Panc1 (cell line): ENCODE data around the gene ZBED6. TPM values are rescaled to one million over a fixed set of nuclear protein-coding genes. Genes with fewer than 3 reads are reported as not detected.

ENCODE experiments used
- ATAC-seq: fragments of 200-7000 bp; cut with Tn5 transposase; 2 replicates; pipeline ENCODE4 v1.9.1; 2020; ENCODE audit warnings: mild to moderate bottlenecking, moderate library complexity
- BruUV-seq: library from RNA; stranded (reverse); fragments of 400-500 nt; replicated peaks from 2 replicates; lab custom pipeline; 2021; lab: Mats Ljungman, UMichigan
- CTCF ChIA-PET: fragments of 300-600 bp; sonication (Branson Sonifier 250); formaldehyde crosslinking; loops from one replicate; lab custom pipeline; 2022; ENCODE audit warnings: antibody characterized with exemption; lab: Charles Lee
- POLR2A ChIA-PET: fragments of 300-600 bp; sonication (Branson Sonifier 250); formaldehyde crosslinking; loops from one replicate; lab custom pipeline; 2022; ENCODE audit warnings: antibody characterized with exemption; lab: Charles Lee
- DNase-seq: peaks from one replicate; pipeline ENCODE4 v3.0.0-alpha.2; 2010; ENCODE audit warnings: low read depth, low spot score
- H3K27ac ChIP-seq: 2 replicates; pipeline ENCODE4 v1.5.1; 2011; ENCODE audit warnings: mild to moderate bottlenecking, low read length, inconsistent platforms
- H3K27me3 ChIP-seq: fragments of 200-500 bp; sonication (Bioruptor generic); 2 replicates; pipeline ENCODE4 v1.6.0; 2014; ENCODE audit warnings: low read length, inconsistent platforms; ENCODE audit not compliant: control insufficient read depth, insufficient read depth
- H3K36me3 ChIP-seq: fragments of 200-500 bp; sonication (Bioruptor generic); 2 replicates; pipeline ENCODE4 v1.5.1; 2014; ENCODE audit warnings: inconsistent platforms, mild to moderate bottlenecking, low read length, moderate library complexity; ENCODE audit not compliant: control insufficient read depth, insufficient read depth
- H3K4me1 ChIP-seq: 2 replicates; pipeline ENCODE4 v1.5.1; 2011; ENCODE audit warnings: inconsistent platforms, mild to moderate bottlenecking, low read length, moderate library complexity; ENCODE audit not compliant: control insufficient read depth, insufficient read depth
- H3K4me3 ChIP-seq, 2 experiments: 2 replicates each; pipeline ENCODE4 v1.5.1; 2011 to 2012; ENCODE audit warnings: low read depth in 2 of 2, low read length in 2 of 2, mild to moderate bottlenecking in 2 of 2, inconsistent platforms in 1 of 2, moderate library complexity in 1 of 2
- H3K9me3 ChIP-seq: fragments of 200-500 bp; sonication (Bioruptor generic); 2 replicates; pipeline ENCODE4 v1.5.1; 2014; ENCODE audit warnings: low read depth, mild to moderate bottlenecking, inconsistent platforms, low read length, moderate library complexity; ENCODE audit not compliant: control insufficient read depth, insufficient read depth
- CTCF ChIP-seq: fragments of 450-650 bp; IDR thresholded peaks from 2 replicates; pipeline ENCODE4 v1.5.1; 2017; ENCODE audit warnings: mild to moderate bottlenecking
- REST ChIP-seq, 2 experiments: IDR thresholded peaks; 2 replicates each; pipeline ENCODE4 v1.6.1; 2011 to 2012; ENCODE audit warnings: low read depth in 2 of 2, control low read depth in 1 of 2, low read length in 1 of 2, mild to moderate bottlenecking in 1 of 2, moderate library complexity in 1 of 2; ENCODE audit not compliant: insufficient read depth in 1 of 2
- SIN3A ChIP-seq: IDR thresholded peaks from 2 replicates; pipeline ENCODE4 v1.6.1; 2012; ENCODE audit warnings: low read depth, mild to moderate bottlenecking, low read length, moderate library complexity, borderline replicate concordance; ENCODE audit not compliant: insufficient read depth
- TCF7L2 ChIP-seq: IDR thresholded peaks from 2 replicates; pipeline ENCODE4 v1.6.1; 2011; ENCODE audit warnings: mild to moderate bottlenecking, low read depth, low read length, inconsistent platforms
- in situ Hi-C: cut with HindIII; loops from 2 replicates; pipeline ENCODE4 v1.10.0; 2016; ENCODE audit warnings: low sequenced_read_pairs, low pct_unique_long_range_greater_than_20kb
- intact Hi-C: fragments of 100-400 bp; cut with micrococcal nuclease; formaldehyde crosslinking; loops from one replicate; pipeline ENCODE4 v1.10.0; 2022; ENCODE audit not compliant: unreplicated experiment
- total RNA-seq: library from RNA; stranded (reverse); gene quantifications from one replicate; pipeline ENCODE4 v1.2.1, GENCODE V29; 2021; ENCODE audit not compliant: unreplicated experiment

The ZBED6 gene
- total RNA-seq, 1 experiment from 2014 or later: 39.8 TPM

GRCh38 chr1:203839081-203839480 is 43.7 kb downstream of the ZBED6 start:
- Histone ChIP-seq H3K27ac (no peak overlapping the region), H3K4me3 (no peak overlapping the region), H3K4me1 (no peaks in the 10 kb centered on the region), H3K27me3 (no peaks in the 10 kb centered on the region), H3K36me3 (peaks cover 27% of the 10 kb centered on the region), H3K9me3 (no peaks in the 10 kb centered on the region)
- TF ChIP-seq SIN3A: no peak
- intact Hi-C loops: no loop called here
- no TSS peak for BruUV-seq
- DNase-seq: no peak
- no peak for ATAC-seq
- in situ Hi-C loops: no loop called here
- CTCF ChIA-PET: no interaction called here
- POLR2A ChIA-PET: no interaction called here

- peaks cover 28% of the 10 kb centered on the region for H3K36me3 ChIP-seq
- no peak for ATAC-seq
- H3K4me1 ChIP-seq: no peaks in the 10 kb centered on the region
- POLR2A ChIA-PET: no interaction called here
- no peaks in the 10 kb centered on the region for H3K27me3 ChIP-seq
- no peaks in the 10 kb centered on the region for H3K9me3 ChIP-seq
- in situ Hi-C loops: no loop called here
- H3K27ac ChIP-seq: no peak overlapping the region
- H3K4me3 ChIP-seq: no peak overlapping the region
- DNase-seq: no peak
- BruUV-seq: no TSS peak
- CTCF ChIA-PET: no interaction called here
- intact Hi-C loops: no loop called here
- TF ChIP-seq CTCF (no peak), SIN3A (no peak)
Measured at GRCh38 chr1:203840208-203840808, 44.9 kb downstream of the ZBED6 start.

- no peaks in the 10 kb centered on the region for H3K9me3 ChIP-seq
- H3K4me1 ChIP-seq: no peaks in the 10 kb centered on the region
- intact Hi-C loops (no loop called here), in situ Hi-C loops (no loop called here)
- peaks cover 34% of the 10 kb centered on the region for H3K36me3 ChIP-seq
- ATAC-seq: no peak
- H3K27ac ChIP-seq: no peak overlapping the region
- no peak for DNase-seq
- H3K27me3 ChIP-seq: no peaks in the 10 kb centered on the region
- H3K4me3 ChIP-seq: no peak overlapping the region
- BruUV-seq: no TSS peak
- TF ChIP-seq TCF7L2: no peak
- TF ChIP-seq REST (IDR thresholded peaks at IDR 0.05; ENCODE audit: insufficient read depth in 1 of 2, low read depth in 2 of 2, low read length in 1 of 2): no peak
- no peak for TF ChIP-seq CTCF
- CTCF ChIA-PET: no interaction called here
- POLR2A ChIA-PET: no interaction called here
Measured at GRCh38 chr1:203842559-203842876, 47.1 kb downstream of the ZBED6 start.
